Activated T-helper 9 cell treated with anti-CD3 and anti-CD28 coated beads, Interleukin-2, amount 50 U/mL, for 16 hours (primary cell): ENCODE data around the gene ZNF746.

Source experiments
- DNase-seq: peaks from one replicate; pipeline ENCODE4 v3.0.0-alpha.2; 2020; ENCODE audit warnings: low read depth

The ZNF746 gene

GRCh38 chr7:149490083-149490760 lies 7.4 kb downstream of the ZNF746 start:
- no peak for DNase-seq

GRCh38 chr7:149489391-149490024 lies 8.1 kb downstream of the ZNF746 start:
- no peak for DNase-seq

GRCh38 chr7:149479568-149479967 lies 18.0 kb downstream of the ZNF746 start:
- no peak for DNase-seq

- no peak for DNase-seq
These were observed 18.9 kb downstream of the ZNF746 start for GRCh38 chr7:149478754-149479153.

GRCh38 chr7:149477494-149478443 lies 19.8 kb downstream of the ZNF746 start:
- DNase-seq: no peak

GRCh38 chr7:149476791-149477190 lies 20.8 kb downstream of the ZNF746 start:
- no peak for DNase-seq

- DNase-seq: no peak
These were observed 22.2 kb downstream of the ZNF746 start for GRCh38 chr7:149475121-149476045.

- DNase-seq: no peak
These were observed 23.1 kb downstream of the ZNF746 start for GRCh38 chr7:149474309-149475120.

- no peak for DNase-seq
These were observed 24.4 kb downstream of the ZNF746 start for GRCh38 chr7:149473251-149473650.

GRCh38 chr7:149471289-149471953 lies 26.2 kb downstream of the ZNF746 start:
- DNase-seq: no peak

- DNase-seq: no peak
These were observed 27.8 kb downstream of the ZNF746 start for GRCh38 chr7:149469806-149470205.

GRCh38 chr7:149468208-149468607 lies 29.4 kb downstream of the ZNF746 start:
- DNase-seq: no peak

GRCh38 chr7:149467321-149467859 lies 30.2 kb downstream of the ZNF746 start:
- DNase-seq: no peak

- DNase-seq: no peak
These were observed 31.2 kb downstream of the ZNF746 start for GRCh38 chr7:149466364-149466763.

- no peak for DNase-seq
These were observed 34.0 kb downstream of the ZNF746 start for GRCh38 chr7:149463500-149464161.

- DNase-seq: no peak
These were observed 35.5 kb downstream of the ZNF746 start for GRCh38 chr7:149462101-149462520.

- DNase-seq: peak; percentile 70
These were observed 36.9 kb downstream of the ZNF746 start, which contains the start of gene ZNF777 for GRCh38 chr7:149460493-149461277. TSS of gene ZNF777 (minus strand) at chr7:149461062. CDS start at chr7:149456022, 5,040 bp downstream.
